Activated CD4-positive, alpha-beta T cell treated with anti-CD3 and anti-CD28 coated beads, Interleukin-2, amount 50 U/mL, for 16 hours (primary cell): ENCODE data around the gene ITGB6.
"Not testable (repeated sequence)": the region's sequence is repeated elsewhere in the genome, so short reads cannot be mapped to it uniquely, and the experiment has no call there.

Experiments used
- DNase-seq: peaks from one replicate; pipeline ENCODE4 v3.0.0-alpha.2; 2020

ITGB6 gene

GRCh38 chr2:160180172-160180571, 19.9 kb downstream of the ITGB6 start:
- no peak for DNase-seq

- no peak for DNase-seq
Measured at GRCh38 chr2:160175169-160176134, 24.6 kb downstream of the ITGB6 start.

- DNase-seq = no peak
Measured at GRCh38 chr2:160174322-160174721, 25.8 kb downstream of the ITGB6 start.

GRCh38 chr2:160169988-160170387, 30.1 kb downstream of the ITGB6 start:
- DNase-seq = no peak

- no peak for DNase-seq
Measured at GRCh38 chr2:160169471-160169870, 30.6 kb downstream of the ITGB6 start.

- DNase-seq = no peak
Measured at GRCh38 chr2:160168878-160169277, 31.2 kb downstream of the ITGB6 start.

- DNase-seq = no peak
Measured at GRCh38 chr2:160167089-160167740, 32.9 kb downstream of the ITGB6 start.

- DNase-seq = no peak
Measured at GRCh38 chr2:160165996-160166395, 34.1 kb downstream of the ITGB6 start.

GRCh38 chr2:160165081-160165480, 35.0 kb downstream of the ITGB6 start:
- DNase-seq = no peak

GRCh38 chr2:160157861-160158829, 41.9 kb downstream of the ITGB6 start:
- no peak for DNase-seq

GRCh38 chr2:160156665-160157064, 43.4 kb downstream of the ITGB6 start:
- DNase-seq = no peak

- DNase-seq = no peak
Measured at GRCh38 chr2:160156100-160156499, 44.0 kb downstream of the ITGB6 start.

GRCh38 chr2:160148419-160148818, 51.7 kb downstream of the ITGB6 start:
- DNase-seq = not testable (repeated sequence)

- no peak for DNase-seq
Measured at GRCh38 chr2:160145471-160145870, 54.6 kb downstream of the ITGB6 start.

- no peak for DNase-seq
Measured at GRCh38 chr2:160144280-160144990, 55.6 kb downstream of the ITGB6 start.

GRCh38 chr2:160142472-160142871, 57.6 kb downstream of the ITGB6 start:
- DNase-seq = no peak

- DNase-seq = no peak
Measured at GRCh38 chr2:160141912-160142311, 58.2 kb downstream of the ITGB6 start.

GRCh38 chr2:160141419-160141818, 58.7 kb downstream of the ITGB6 start:
- no peak for DNase-seq

GRCh38 chr2:160140471-160140870, 59.6 kb downstream of the ITGB6 start:
- no peak for DNase-seq

- DNase-seq = no peak
Measured at GRCh38 chr2:160139991-160140390, 60.1 kb downstream of the ITGB6 start.

GRCh38 chr2:160139350-160139749, 60.7 kb downstream of the ITGB6 start:
- no peak for DNase-seq

- no peak for DNase-seq
Measured at GRCh38 chr2:160138406-160138805, 61.7 kb downstream of the ITGB6 start.
